ENCODE data around the gene MMGT1. TPM values are rescaled to one million over a fixed set of nuclear protein-coding genes. Genes with fewer than 3 reads are reported as not detected.

Gene MMGT1
- total RNA-seq, 4 donors from 2014 or later, result 24.1 to 30.6 (median 25.4) TPM

GRCh38 chrX:135985973-135986310, 12.2 kb upstream of the MMGT1 start:
- ATAC-seq (ENCODE audit: low FRiP score) (no peak), DNase-seq (ENCODE audit: low spot score) (no peak)
- no peak for TF ChIP-seq CTCF (IDR thresholded peaks at IDR 0.05)

GRCh38 chrX:135985157-135985972, 11.6 kb upstream of the MMGT1 start, which contains the start of gene SLC9A6:
Gene SLC9A6 (plus strand): TSS chrX:135985435. CDS start chrX:135985659, 224 bp downstream.
- peak; percentile 83 for ATAC-seq (ENCODE audit: low FRiP score)
- TF ChIP-seq CTCF (IDR thresholded peaks at IDR 0.05), result no peak
- DNase-seq (ENCODE audit: low spot score), result no peak

GRCh38 chrX:135984791-135985156, 11.0 kb upstream of the MMGT1 start:
- ATAC-seq (ENCODE audit: low FRiP score) (no peak), DNase-seq (ENCODE audit: low spot score) (no peak)
- no peak for TF ChIP-seq CTCF (IDR thresholded peaks at IDR 0.05)

GRCh38 chrX:135984256-135984655, 10.5 kb upstream of the MMGT1 start:
- DNase-seq (ENCODE audit: low spot score), result no peak
- no peak for TF ChIP-seq CTCF (IDR thresholded peaks at IDR 0.05)
- no peak for ATAC-seq (ENCODE audit: low FRiP score)

- ATAC-seq (ENCODE audit: low FRiP score) (no peak), DNase-seq (ENCODE audit: low spot score) (no peak)
- no peak for TF ChIP-seq CTCF (IDR thresholded peaks at IDR 0.05)
Measured at GRCh38 chrX:135982860-135983259, 9.1 kb upstream of the MMGT1 start.

GRCh38 chrX:135981668-135982067, 7.9 kb upstream of the MMGT1 start:
- DNase-seq (ENCODE audit: low spot score) (no peak), ATAC-seq (ENCODE audit: low FRiP score) (no peak)
- no peak for TF ChIP-seq CTCF (IDR thresholded peaks at IDR 0.05)

- TF ChIP-seq CTCF (IDR thresholded peaks at IDR 0.05), result no peak
- no peak for ATAC-seq (ENCODE audit: low FRiP score)
- no peak for DNase-seq (ENCODE audit: low spot score)
Measured at GRCh38 chrX:135981010-135981409, 7.2 kb upstream of the MMGT1 start.

Data from omental fat pad (tissue), 4 donors.